ENCODE results near the gene MKS1. TPM values are rescaled to one million over a fixed set of nuclear protein-coding genes. Genes with fewer than 3 reads are reported as not detected.

The MKS1 gene
- polyA plus RNA-seq, 1 donor from 2014 or later = 32.9 TPM

GRCh38 chr17:58244963-58245362 is 25.9 kb upstream of the MKS1 start:
- Histone ChIP-seq H3K4me2 (ENCODE audit: low read length) (no peak overlapping the region), H3K36me3 (ENCODE audit: insufficient read depth, low read length) (no peaks in the 10 kb centered on the region), H3K4me3 (ENCODE audit: low read length) (no peak overlapping the region), H4K20me1 (ENCODE audit: insufficient read depth) (no peaks in the 10 kb centered on the region), H3K9me2 (ENCODE audit: insufficient read depth, low read length) (no peaks in the 10 kb centered on the region), H3F3A (ENCODE audit: insufficient read depth, low read length, poor library complexity, severe bottlenecking) (no peaks in the 10 kb centered on the region), H3K9ac (ENCODE audit: low read length) (no peak overlapping the region), H3K79me2 (replicated peaks; ENCODE audit: insufficient read depth, low read length) (no peaks in the 10 kb centered on the region), H3K27ac (ENCODE audit: low read length) (no peak overlapping the region), H3K9me3 (ENCODE audit: low read length) (no peaks in the 10 kb centered on the region), H3K27me3 (ENCODE audit: insufficient read depth, low read depth, low read length) (peaks cover 25% of the 10 kb centered on the region), H2AFZ (ENCODE audit: low read depth, low read length) (no peak overlapping the region)
- TF ChIP-seq RAD21 (conservative IDR thresholded peaks at IDR 0.05) (no peak), POLR2AphosphoS5 (IDR thresholded peaks at IDR 0.05) (no peak), TAF1 (IDR thresholded peaks at IDR 0.05; ENCODE audit: low read depth) (no peak), EZH2 (IDR thresholded peaks at IDR 0.05; ENCODE audit: borderline replicate concordance, insufficient read depth, low read length, poor library complexity, severe bottlenecking) (no peak), SMC3 (conservative IDR thresholded peaks at IDR 0.05; ENCODE audit: poor library complexity) (no peak), CTCF (IDR thresholded peaks at IDR 0.05; ENCODE audit: poor library complexity, severe bottlenecking) (no peak), MXI1 (conservative IDR thresholded peaks at IDR 0.05; ENCODE audit: poor library complexity, severe bottlenecking) (no peak), EP300 (conservative IDR thresholded peaks at IDR 0.05; ENCODE audit: poor library complexity, severe bottlenecking) (no peak), REST (IDR thresholded peaks at IDR 0.05; ENCODE audit: borderline replicate concordance) (no peak)

DNA sequence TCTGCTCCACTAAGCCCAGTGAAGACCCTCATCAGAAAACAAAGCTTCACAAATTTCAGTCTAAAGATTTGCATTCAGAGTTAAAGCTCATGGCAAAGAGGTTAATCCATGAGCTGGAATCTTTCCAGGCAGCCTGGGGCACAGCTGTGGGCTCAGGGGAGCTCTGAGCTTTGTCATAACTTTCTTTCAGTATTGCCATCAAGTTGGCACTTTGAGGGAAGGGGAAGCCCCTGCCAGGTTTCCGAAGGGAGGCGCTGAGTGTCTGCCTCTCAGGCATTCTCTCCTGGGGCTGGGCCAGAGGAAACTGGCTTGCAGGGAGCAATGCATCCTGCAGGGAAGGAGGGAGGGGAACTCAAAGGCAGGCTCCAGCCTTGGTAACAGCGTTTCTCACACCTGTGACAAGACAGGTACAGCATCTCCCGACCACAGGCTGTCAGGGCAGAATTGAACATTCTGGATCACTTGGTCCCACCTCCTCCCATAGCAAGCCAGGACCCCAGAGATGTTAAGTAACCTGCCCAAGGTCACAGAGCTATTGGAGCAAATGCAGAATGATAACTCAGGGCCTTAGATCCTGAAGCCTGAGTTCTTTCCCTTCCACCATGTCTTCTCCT is 23.2 kb upstream of the MKS1 start:
- H2AFZ ChIP-seq (ENCODE audit: low read depth, low read length) = no peak overlapping the region
- H3K27ac ChIP-seq (ENCODE audit: low read length) = no peak overlapping the region
- H3K9me2 ChIP-seq (ENCODE audit: insufficient read depth, low read length) = no peaks in the 10 kb centered on the region
- H4K20me1 ChIP-seq (ENCODE audit: insufficient read depth) = no peaks in the 10 kb centered on the region
- H3K4me2 ChIP-seq (ENCODE audit: low read length) = no peak overlapping the region
- no peak overlapping the region for H3K9ac ChIP-seq (ENCODE audit: low read length)
- H3K27me3 ChIP-seq (ENCODE audit: insufficient read depth, low read depth, low read length) = no peaks in the 10 kb centered on the region
- no peaks in the 10 kb centered on the region for H3K9me3 ChIP-seq (ENCODE audit: low read length)
- no peak for TF ChIP-seq CTCF (IDR thresholded peaks at IDR 0.05; ENCODE audit: poor library complexity, severe bottlenecking)
- no peak for TF ChIP-seq POLR2AphosphoS5 (IDR thresholded peaks at IDR 0.05)
- TF ChIP-seq REST (IDR thresholded peaks at IDR 0.05; ENCODE audit: borderline replicate concordance) = no peak
- no peak for TF ChIP-seq SMC3 (conservative IDR thresholded peaks at IDR 0.05; ENCODE audit: poor library complexity)
- TF ChIP-seq EP300 (conservative IDR thresholded peaks at IDR 0.05; ENCODE audit: poor library complexity, severe bottlenecking) = no peak
- TF ChIP-seq MXI1 (conservative IDR thresholded peaks at IDR 0.05; ENCODE audit: poor library complexity, severe bottlenecking) = no peak
- no peaks in the 10 kb centered on the region for H3K36me3 ChIP-seq (ENCODE audit: insufficient read depth, low read length)
- no peak overlapping the region for H3K4me3 ChIP-seq (ENCODE audit: low read length)
- no peaks in the 10 kb centered on the region for H3K79me2 ChIP-seq (replicated peaks; ENCODE audit: insufficient read depth, low read length)
- H3F3A ChIP-seq (ENCODE audit: insufficient read depth, low read length, poor library complexity, severe bottlenecking) = no peaks in the 10 kb centered on the region
